NCI-H748 treated with DMSO at 0.1 percent for 48 hours (cell line): Measurements from ENCODE around the gene ACTRT2.

Experiments used
- DNase-seq: peaks from one replicate; lab custom pipeline; 2025; lab: John Stamatoyannopoulos, UW

The ACTRT2 gene

GRCh38 chr1:3021233-3021671 lies at the start of gene ACTRT2:
ACTRT2 (plus strand) TSS chr1:3021467; CDS start chr1:3021687, 220 bp downstream.
- DNase-seq: no peak

- DNase-seq: no peak
These were observed 49.7 kb upstream of the ACTRT2 start for GRCh38 chr1:2971609-2972008.

- no peak for DNase-seq
These were observed 49.0 kb upstream of the ACTRT2 start for GRCh38 chr1:2972011-2972878.

- DNase-seq: no peak
These were observed 48.2 kb upstream of the ACTRT2 start for GRCh38 chr1:2972879-2973575.

- no peak for DNase-seq
These were observed 47.4 kb upstream of the ACTRT2 start for GRCh38 chr1:2973601-2974593.

- no peak for DNase-seq
These were observed 46.5 kb upstream of the ACTRT2 start for GRCh38 chr1:2974701-2975301.

- DNase-seq: no peak
These were observed 45.6 kb upstream of the ACTRT2 start for GRCh38 chr1:2975466-2976179.

GRCh38 chr1:2976180-2976562 lies 45.1 kb upstream of the ACTRT2 start:
- DNase-seq: no peak

GRCh38 chr1:2977886-2978611 lies 43.2 kb upstream of the ACTRT2 start:
- no peak for DNase-seq

- no peak for DNase-seq
These were observed 42.5 kb upstream of the ACTRT2 start for GRCh38 chr1:2978691-2979190.

GRCh38 chr1:2979191-2980072 lies 41.8 kb upstream of the ACTRT2 start:
- DNase-seq: no peak

- no peak for DNase-seq
These were observed 41.0 kb upstream of the ACTRT2 start for GRCh38 chr1:2980073-2980791.

GRCh38 chr1:2980849-2981248 lies 40.4 kb upstream of the ACTRT2 start:
- no peak for DNase-seq

- DNase-seq: no peak
These were observed 39.9 kb upstream of the ACTRT2 start for GRCh38 chr1:2981388-2981787.

GRCh38 chr1:2981981-2982614 lies 39.2 kb upstream of the ACTRT2 start:
- DNase-seq: no peak

GRCh38 chr1:2982615-2983318 lies 38.5 kb upstream of the ACTRT2 start:
- DNase-seq: no peak

- no peak for DNase-seq
These were observed 38.0 kb upstream of the ACTRT2 start for GRCh38 chr1:2983319-2983705.
